Lower lobe of right lung (tissue), 2 donors: Measurements from ENCODE around the gene TNRC6A. TPM values are rescaled to one million over a fixed set of nuclear protein-coding genes. Genes with fewer than 3 reads are reported as not detected.

Experiments used
- ATAC-seq, 2 donors: fragments of 200-7000 bp; cut with Tn5 transposase; one replicate each; pipeline ENCODE4 v1.9.1; 2020 to 2022; ENCODE audit warnings: mild to moderate bottlenecking in 2 of 2, moderate library complexity in 2 of 2
- DNase-seq: peaks from one replicate; pipeline ENCODE4 v3.0.0-alpha.2; 2020
- H3K27ac ChIP-seq: fragments of 200-600 bp; one replicate; pipeline ENCODE4 v1.8.0; 2022
- H3K27me3 ChIP-seq: fragments of 200-600 bp; one replicate; pipeline ENCODE4 v1.8.0; 2022; ENCODE audit warnings: low read depth
- H3K36me3 ChIP-seq: fragments of 200-600 bp; one replicate; pipeline ENCODE4 v1.8.0; 2022; ENCODE audit warnings: mild to moderate bottlenecking
- H3K4me1 ChIP-seq: fragments of 200-600 bp; one replicate; pipeline ENCODE4 v1.8.0; 2022
- H3K4me3 ChIP-seq: fragments of 200-600 bp; one replicate; pipeline ENCODE4 v1.8.0; 2022; ENCODE audit warnings: mild to moderate bottlenecking
- H3K9me3 ChIP-seq: fragments of 200-600 bp; one replicate; pipeline ENCODE4 v1.8.0; 2022
- intact Hi-C: fragments of 100-400 bp; cut with DNase I; formaldehyde crosslinking; loops from one replicate; pipeline ENCODE4 v1.11.0; 2022
- total RNA-seq: library from RNA; stranded (reverse); fragmentation: NEBNext Ultra II Directional; extraction: Animal tissue kit (Norgen Biotek cat#: 25700); gene quantifications from one replicate; pipeline ENCODE4 v1.2.1, GENCODE V29; 2021
- TF ChIP-seq, protein P1 (sequence below): fragments of 200-600 bp; IDR thresholded peaks from one replicate; pipeline ENCODE4 v1.8.0; 2022; ENCODE audit warnings: antibody characterized with exemption, mild to moderate bottlenecking
- donor health status: DM: no; HTN: yes; CAD: no; lungs with severe emphysema.

TNRC6A gene
- total RNA-seq, 1 donor from 2014 or later = 49.4 TPM

DNA sequence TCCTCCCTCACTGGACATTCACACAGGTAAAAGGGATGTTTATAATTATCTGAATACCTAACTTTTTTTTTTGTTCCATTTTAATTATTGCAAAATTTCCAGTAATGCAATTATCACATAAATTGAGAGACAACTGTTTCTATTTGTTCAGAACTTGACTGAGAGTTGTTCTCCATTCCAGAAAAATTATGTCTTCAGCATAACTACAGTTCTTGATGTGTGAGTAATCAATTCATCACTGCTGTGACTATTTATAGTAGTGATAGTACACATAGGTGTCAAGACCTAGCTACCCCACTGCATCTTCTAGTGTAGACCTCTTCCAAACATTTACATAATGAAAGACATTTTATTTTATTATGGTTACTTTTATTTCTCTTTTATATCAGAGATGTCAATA is 5.8 kb upstream of the TNRC6A start:
- Histone ChIP-seq H3K27ac (no peak overlapping the region), H3K36me3 (no peaks in the 10 kb centered on the region), H3K4me1 (peaks cover 2% of the 10 kb centered on the region), H3K9me3 (no peaks in the 10 kb centered on the region), H3K27me3 (no peaks in the 10 kb centered on the region), H3K4me3 (no peak overlapping the region)
- DNase-seq = no peak
- ATAC-seq = no peak
- intact Hi-C loops = no loop called here
- TF ChIP-seq, protein P1, sequence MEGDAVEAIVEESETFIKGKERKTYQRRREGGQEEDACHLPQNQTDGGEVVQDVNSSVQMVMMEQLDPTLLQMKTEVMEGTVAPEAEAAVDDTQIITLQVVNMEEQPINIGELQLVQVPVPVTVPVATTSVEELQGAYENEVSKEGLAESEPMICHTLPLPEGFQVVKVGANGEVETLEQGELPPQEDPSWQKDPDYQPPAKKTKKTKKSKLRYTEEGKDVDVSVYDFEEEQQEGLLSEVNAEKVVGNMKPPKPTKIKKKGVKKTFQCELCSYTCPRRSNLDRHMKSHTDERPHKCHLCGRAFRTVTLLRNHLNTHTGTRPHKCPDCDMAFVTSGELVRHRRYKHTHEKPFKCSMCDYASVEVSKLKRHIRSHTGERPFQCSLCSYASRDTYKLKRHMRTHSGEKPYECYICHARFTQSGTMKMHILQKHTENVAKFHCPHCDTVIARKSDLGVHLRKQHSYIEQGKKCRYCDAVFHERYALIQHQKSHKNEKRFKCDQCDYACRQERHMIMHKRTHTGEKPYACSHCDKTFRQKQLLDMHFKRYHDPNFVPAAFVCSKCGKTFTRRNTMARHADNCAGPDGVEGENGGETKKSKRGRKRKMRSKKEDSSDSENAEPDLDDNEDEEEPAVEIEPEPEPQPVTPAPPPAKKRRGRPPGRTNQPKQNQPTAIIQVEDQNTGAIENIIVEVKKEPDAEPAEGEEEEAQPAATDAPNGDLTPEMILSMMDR = no peak

DNA sequence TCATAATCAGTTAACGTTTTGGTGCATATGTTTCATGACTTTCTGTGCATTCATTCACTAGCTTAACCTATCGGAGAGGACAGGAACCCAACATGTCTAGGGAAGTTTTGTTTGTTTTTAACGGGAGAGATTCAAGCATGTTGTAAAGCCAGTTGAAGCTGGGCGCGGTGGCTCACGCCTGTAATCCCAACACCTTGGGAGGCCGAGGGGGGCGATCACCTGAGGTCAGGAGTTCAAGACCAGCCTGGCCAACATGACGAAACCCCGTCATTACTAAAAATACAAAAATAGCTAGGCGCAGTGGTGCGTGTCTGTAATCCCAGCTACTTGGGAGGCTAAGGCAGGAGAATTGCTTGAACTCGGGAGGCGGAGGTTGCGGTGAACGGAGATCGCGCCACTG is 1.4 kb upstream of the TNRC6A start:
- Histone ChIP-seq H3K4me1 (peaks cover 29% of the 10 kb centered on the region), H3K36me3 (peaks cover 7% of the 10 kb centered on the region), H3K4me3 (no peak overlapping the region), H3K9me3 (no peaks in the 10 kb centered on the region), H3K27me3 (no peaks in the 10 kb centered on the region), H3K27ac (no peak overlapping the region)
- TF ChIP-seq, protein P1 = no peak
- DNase-seq (no peak), ATAC-seq (no peak)
- intact Hi-C loops = no loop called here

DNA sequence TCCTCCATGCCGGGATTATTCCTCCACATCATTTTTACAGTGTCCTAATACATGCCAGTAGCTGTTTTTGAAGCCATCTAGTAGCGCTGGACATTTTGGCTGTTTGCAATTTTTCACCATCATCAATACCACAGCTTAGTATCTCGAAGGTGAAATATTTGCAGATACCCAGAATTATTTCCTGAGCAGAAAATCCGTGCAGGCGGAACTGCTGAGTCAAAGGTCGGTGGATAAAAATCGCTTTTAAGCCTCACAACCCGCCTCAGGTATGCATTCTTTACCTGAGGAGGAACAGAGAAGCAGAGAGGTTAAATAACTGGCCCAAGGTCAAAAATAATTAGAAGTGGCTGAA is 584 bp upstream of the TNRC6A start:
- ATAC-seq = peak in 1 of 2 donors; percentile 12
- H3K36me3 ChIP-seq = peaks cover 15% of the 10 kb centered on the region
- H3K27me3 ChIP-seq = no peaks in the 10 kb centered on the region
- no peaks in the 10 kb centered on the region for H3K9me3 ChIP-seq
- H3K4me1 ChIP-seq = peaks cover 33% of the 10 kb centered on the region
- peak overlapping the region; percentile 84 for H3K4me3 ChIP-seq
- no peak for DNase-seq
- intact Hi-C loops = no loop called here
- H3K27ac ChIP-seq = peak overlapping the region; percentile 97
- TF ChIP-seq, protein P1 = no peak

DNA sequence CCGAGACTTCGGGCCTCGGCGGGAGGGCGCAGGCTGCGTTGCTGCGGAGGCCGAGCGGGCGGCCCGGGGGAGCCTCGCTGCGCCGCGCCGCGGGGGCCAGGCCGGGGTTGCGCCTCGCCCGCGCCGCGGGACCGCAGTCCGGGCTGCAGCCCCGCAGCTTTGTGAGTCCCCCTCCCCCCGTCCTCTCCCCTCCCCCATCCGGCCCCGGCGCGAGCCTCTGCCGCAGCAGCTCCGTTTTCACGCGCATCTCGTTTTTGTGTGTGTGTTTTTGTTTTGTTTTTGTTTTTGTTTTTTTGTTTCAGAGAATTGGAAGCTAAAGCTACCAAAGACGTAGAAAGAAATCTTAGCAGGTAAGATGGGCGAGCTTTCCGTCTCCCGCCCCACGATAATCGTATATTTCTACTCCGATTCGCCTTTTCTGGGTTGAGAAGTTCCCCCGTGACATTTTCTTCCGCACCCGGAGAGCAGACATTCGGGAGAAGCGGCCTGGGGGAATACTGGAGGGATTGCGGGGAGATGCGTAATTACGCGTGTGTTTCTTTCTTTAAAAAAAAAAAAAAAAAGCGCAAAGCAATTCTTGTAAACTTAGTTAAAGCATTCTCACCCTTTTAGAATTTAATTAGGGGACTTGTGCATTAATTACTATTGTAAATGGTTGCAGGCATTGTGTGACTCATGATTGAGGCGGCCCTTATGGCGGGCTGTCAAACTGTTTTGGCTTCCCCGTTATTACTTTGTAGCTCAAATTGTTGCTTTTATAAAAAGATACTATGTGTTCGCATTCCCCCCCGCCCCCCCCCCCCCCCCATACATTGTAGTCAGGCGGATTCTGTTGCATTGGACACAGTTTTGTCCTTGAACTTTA is 732 bp downstream of the TNRC6A start:
- TF ChIP-seq, protein P1 = no peak
- Histone ChIP-seq H3K9me3 (no peaks in the 10 kb centered on the region), H3K27me3 (no peaks in the 10 kb centered on the region), H3K27ac (peak overlapping the region; percentile 97), H3K4me3 (peak overlapping the region; percentile 84), H3K4me1 (peaks cover 45% of the 10 kb centered on the region), H3K36me3 (peaks cover 15% of the 10 kb centered on the region)
- intact Hi-C loops = no loop called here
- DNase-seq = peak; percentile 50
- ATAC-seq = no peak

DNA sequence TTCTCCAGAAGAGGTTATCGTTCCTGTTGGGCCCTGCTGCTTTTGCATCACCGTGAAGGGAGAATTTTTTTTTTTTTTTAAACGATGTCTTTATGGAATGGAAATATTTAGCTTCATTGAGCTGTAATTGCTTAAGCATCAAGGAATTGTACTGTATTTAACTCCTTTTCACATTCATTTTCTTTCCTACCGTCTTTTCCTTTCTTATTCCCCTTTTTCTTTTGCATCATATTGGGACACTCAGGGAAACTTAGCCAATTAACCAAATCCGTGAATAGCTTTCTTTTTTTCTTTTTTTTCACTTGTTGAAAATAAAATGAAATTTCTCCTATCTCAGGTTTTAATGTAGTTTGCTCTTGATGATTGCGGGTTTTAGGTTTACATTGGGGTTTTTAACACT is 1.5 kb downstream of the TNRC6A start:
- ATAC-seq (no peak), DNase-seq (no peak)
- Histone ChIP-seq H3K27ac (no peak overlapping the region), H3K4me1 (peaks cover 53% of the 10 kb centered on the region), H3K4me3 (peak overlapping the region; percentile 84), H3K36me3 (peaks cover 15% of the 10 kb centered on the region), H3K9me3 (no peaks in the 10 kb centered on the region), H3K27me3 (no peaks in the 10 kb centered on the region)
- TF ChIP-seq, protein P1 = no peak
- intact Hi-C loops = no loop called here
